Gastrocnemius medialis (tissue), 4 donors: ENCODE data around the gene PSD4. TPM values are rescaled to one million over a fixed set of nuclear protein-coding genes. Genes with fewer than 3 reads are reported as not detected.

Experiments
- ATAC-seq, 2 donors: fragments of 150-250 bp; one replicate each; pipeline ENCODE4 v1.9.1; 2016
- DNase-seq, 2 donors: peaks; one replicate each; pipeline ENCODE4 v3.0.0-alpha.2; 2019
- H3K27ac ChIP-seq, 4 donors: fragments of 200-600 bp; sonication (generic); 1 replicate in 1 of 4; 2 replicates in 3 of 4; pipeline ENCODE4 v1.5.1; 2016 to 2018; ENCODE audit warnings: mild to moderate bottlenecking in 2 of 4, moderate library complexity in 1 of 4
- H3K27me3 ChIP-seq, 3 donors: fragments of 200-600 bp; sonication (generic) in 2 of 3; 1 replicate in 1 of 3; 2 replicates in 2 of 3; pipeline versions ENCODE4 v1.5.1 to v1.6.0; 2016 to 2019; ENCODE audit warnings: mild to moderate bottlenecking in 1 of 3, moderate library complexity in 1 of 3
- H3K36me3 ChIP-seq, 2 donors: fragments of 200-600 bp; sonication (generic) in 1 of 2; one replicate each; pipeline ENCODE4 v1.5.1; 2017 to 2018
- H3K4me1 ChIP-seq, 2 donors: fragments of 200-600 bp; sonication (generic) in 1 of 2; one replicate each; pipeline ENCODE4 v1.5.1; 2016 to 2017; ENCODE audit warnings: mild to moderate bottlenecking in 2 of 2
- H3K4me3 ChIP-seq, 4 donors: fragments of 200-600 bp; sonication (generic) in 3 of 4; 1 replicate in 1 of 4; 2 replicates in 3 of 4; pipeline ENCODE4 v1.5.1; 2016 to 2019; ENCODE audit warnings: mild to moderate bottlenecking in 2 of 4
- H3K9me3 ChIP-seq, 3 donors: fragments of 200-600 bp; sonication (generic) in 2 of 3; 1 replicate in 1 of 3; 2 replicates in 2 of 3; pipeline ENCODE4 v1.5.1; 2016 to 2019
- CTCF ChIP-seq, 5 experiments: fragments of 450-650 bp in 3 of 5; fragments of 200-600 bp in 2 of 5; sonication (generic) in 2 of 5; IDR thresholded peaks in 4 of 5; conservative IDR thresholded peaks in 1 of 5; 1 replicate in 4 of 5; 2 replicates in 1 of 5; pipeline ENCODE4 v1.5.1; 2016 to 2019; ENCODE audit warnings: antibody characterized with exemption in 5 of 5, mild to moderate bottlenecking in 3 of 5, moderate library complexity in 3 of 5
- POLR2A ChIP-seq, 2 donors: fragments of 450-650 bp; IDR thresholded peaks; one replicate each; pipeline ENCODE4 v1.6.1; 2017; ENCODE audit warnings: antibody characterized with exemption in 2 of 2, mild to moderate bottlenecking in 2 of 2, moderate library complexity in 2 of 2
- in situ Hi-C, 4 donors: fragments of 200-750 bp; cut with MboI; loops; one replicate each; pipeline versions ENCODE4 v1.15.0 to v1.8.0; 2017; ENCODE audit warnings: low sequenced_read_pairs in 4 of 4
- intact Hi-C: fragments of 100-400 bp; cut with DNase I; formaldehyde crosslinking; loops from one replicate; pipeline ENCODE4 v1.15.1; 2023; ENCODE audit warnings: low total_unique reads
- total RNA-seq, 4 donors: library from RNA; depleted of rRNA; stranded (reverse); fragments of >200 nt; gene quantifications; one replicate each; pipeline versions ENCODE4 v1.1.0 to v1.2.3, GENCODE V29; 2016

PSD4 gene
- total RNA-seq, 4 donors from 2014 or later = 0.32 to 1.3 (median 1.2) TPM

GRCh38 chr2:113207021-113207420 is 33.2 kb downstream of the PSD4 start:
- Histone ChIP-seq H3K27me3 (no peaks in the 10 kb centered on the region), H3K4me3 (no peak overlapping the region), H3K36me3 (no peaks in the 10 kb centered on the region), H3K4me1 (peaks cover 0 to 3% of the 10 kb centered on the region in 2 donors), H3K27ac (no peak overlapping the region), H3K9me3 (no peaks in the 10 kb centered on the region)
- TF ChIP-seq CTCF (IDR thresholded peaks at IDR 0.05 in 4 of 5, conservative IDR thresholded peaks at IDR 0.05 in 1 of 5) (no peak), POLR2A (IDR thresholded peaks at IDR 0.05) (no peak)
- in situ Hi-C loops = no loop called here
- intact Hi-C loops = loop anchor here (10.0 kb wide), 1 partner anchor 78 kb away; no protein-coding TSS in a partner anchor
- DNase-seq = no peak
- ATAC-seq = no peak

GRCh38 chr2:113208396-113208795 is 34.6 kb downstream of the PSD4 start:
- intact Hi-C loops (loop anchor here (10.0 kb wide), 1 partner anchor 76 kb away; no protein-coding TSS in a partner anchor), in situ Hi-C loops (no loop called here)
- Histone ChIP-seq H3K36me3 (no peaks in the 10 kb centered on the region), H3K27ac (no peak overlapping the region), H3K4me3 (no peak overlapping the region), H3K27me3 (no peaks in the 10 kb centered on the region), H3K9me3 (no peaks in the 10 kb centered on the region), H3K4me1 (peaks cover 5 to 6% of the 10 kb centered on the region in 2 donors)
- ATAC-seq (no peak), DNase-seq (no peak)
- no peak for TF ChIP-seq CTCF (IDR thresholded peaks at IDR 0.05 in 4 of 5, conservative IDR thresholded peaks at IDR 0.05 in 1 of 5)
- TF ChIP-seq POLR2A (IDR thresholded peaks at IDR 0.05) = no peak

- intact Hi-C loops = loop anchor here (10.0 kb wide), 1 partner anchor 76 kb away; no protein-coding TSS in a partner anchor
- no peaks in the 10 kb centered on the region for H3K9me3 ChIP-seq
- H3K27ac ChIP-seq = no peak overlapping the region
- H3K27me3 ChIP-seq = no peaks in the 10 kb centered on the region
- DNase-seq = no peak
- H3K4me3 ChIP-seq = no peak overlapping the region
- no peaks in the 10 kb centered on the region for H3K36me3 ChIP-seq
- in situ Hi-C loops = no loop called here
- TF ChIP-seq POLR2A (IDR thresholded peaks at IDR 0.05) (no peak), CTCF (IDR thresholded peaks at IDR 0.05 in 4 of 5, conservative IDR thresholded peaks at IDR 0.05 in 1 of 5) (no peak)
- H3K4me1 ChIP-seq = peaks cover 5 to 6% of the 10 kb centered on the region in 2 donors
- no peak for ATAC-seq
Measured at GRCh38 chr2:113209011-113209645, 35.4 kb downstream of the PSD4 start.

- TF ChIP-seq POLR2A (IDR thresholded peaks at IDR 0.05) (no peak), CTCF (IDR thresholded peaks at IDR 0.05 in 4 of 5, conservative IDR thresholded peaks at IDR 0.05 in 1 of 5) (no peak)
- Histone ChIP-seq H3K27ac (no peak overlapping the region), H3K27me3 (no peaks in the 10 kb centered on the region), H3K4me3 (no peak overlapping the region), H3K9me3 (no peaks in the 10 kb centered on the region), H3K36me3 (no peaks in the 10 kb centered on the region), H3K4me1 (peaks cover 5 to 6% of the 10 kb centered on the region in 2 donors)
- intact Hi-C loops = loop anchor here (10.0 kb wide), 1 partner anchor 75 kb away; no protein-coding TSS in a partner anchor
- in situ Hi-C loops = no loop called here
- no peak for DNase-seq
- no peak for ATAC-seq
Measured at GRCh38 chr2:113209646-113210171, 35.9 kb downstream of the PSD4 start.
